Thyroid gland (tissue), 4 donors: Measurements from ENCODE around the gene CFAP46. TPM values are rescaled to one million over a fixed set of nuclear protein-coding genes. Genes with fewer than 3 reads are reported as not detected.

Experiments
- DNase-seq, 2 donors: peaks; one replicate each; pipeline ENCODE4 v3.0.0-alpha.2; 2019
- H3K27ac ChIP-seq, 3 donors: fragments of 200-600 bp; sonication (generic); 1 replicate in 2 of 3; 2 replicates in 1 of 3; pipeline ENCODE4 v1.5.1; 2016 to 2019; ENCODE audit warnings: mild to moderate bottlenecking in 1 of 3, moderate library complexity in 1 of 3
- H3K27me3 ChIP-seq: fragments of 200-600 bp; sonication (generic); one replicate; pipeline ENCODE4 v1.5.1; 2019
- H3K36me3 ChIP-seq, 2 donors: fragments of 200-600 bp; sonication (generic); one replicate each; pipeline ENCODE4 v1.5.1; 2016 to 2019
- H3K4me1 ChIP-seq, 2 donors: fragments of 200-600 bp; sonication (generic); one replicate each; pipeline ENCODE4 v1.5.1; 2017 to 2019
- H3K4me3 ChIP-seq, 3 donors: fragments of 200-600 bp; sonication (generic); replicated peaks in 1 of 3; 1 replicate in 2 of 3; 2 replicates in 1 of 3; pipeline ENCODE4 v1.5.1; 2016; ENCODE audit warnings: mild to moderate bottlenecking in 1 of 3
- H3K9me3 ChIP-seq: fragments of 200-600 bp; sonication (generic); one replicate; pipeline ENCODE4 v1.5.1; 2017
- CTCF ChIP-seq, 6 experiments: fragments of 200-600 bp in 3 of 6; fragments of 450-650 bp in 3 of 6; sonication (generic) in 3 of 6; IDR thresholded peaks; one replicate each; pipeline ENCODE4 v1.5.1; 2016 to 2019; ENCODE audit warnings: antibody characterized with exemption in 6 of 6, mild to moderate bottlenecking in 2 of 6, inconsistent platforms in 1 of 6, moderate library complexity in 1 of 6
- POLR2A ChIP-seq, 2 donors: fragments of 450-650 bp; IDR thresholded peaks; one replicate each; pipeline ENCODE4 v1.6.1; 2017; ENCODE audit warnings: antibody characterized with exemption in 2 of 2, mild to moderate bottlenecking in 2 of 2, moderate library complexity in 1 of 2
- WGBS, 2 donors: methylation state at CpG; one replicate each; pipeline ENCODE4 v1.1.5; 2017; 5-methylcytosine and 5-hydroxymethylcytosine counted together
- intact Hi-C: fragments of 100-400 bp; cut with DNase I; formaldehyde crosslinking; loops from one replicate; pipeline ENCODE4 v1.15.1; 2023
- total RNA-seq, 4 donors: library from RNA; depleted of rRNA; stranded (reverse); fragments of >200 nt; gene quantifications; one replicate each; pipeline ENCODE4 v1.2.3, GENCODE V29; 2016

Gene CFAP46
- total RNA-seq, 4 donors from 2014 or later: 3.6 to 12.7 (median 9.1) TPM

GRCh38 chr10:132848291-132848701 lies 94.1 kb downstream of the CFAP46 start:
- TF ChIP-seq CTCF (IDR thresholded peaks at IDR 0.05) (no peak), POLR2A (IDR thresholded peaks at IDR 0.05) (no peak)
- H3K27me3 ChIP-seq: no peaks in the 10 kb centered on the region
- 11 to 26% methylated on average over 12 of the region's 12 CpGs for WGBS, 2 donors
- H3K4me1 ChIP-seq: peaks cover 0 to 12% of the 10 kb centered on the region in 2 donors
- intact Hi-C loops: no loop called here
- no peak overlapping the region for H3K4me3 ChIP-seq
- no peaks in the 10 kb centered on the region for H3K9me3 ChIP-seq
- peak overlapping the region in 1 of 3 donors; percentile 46 for H3K27ac ChIP-seq
- H3K36me3 ChIP-seq: no peaks in the 10 kb centered on the region
- DNase-seq: peak; percentile 53 to 55

GRCh38 chr10:132847856-132848255 lies 94.5 kb downstream of the CFAP46 start:
- Histone ChIP-seq H3K4me1 (peaks cover 0 to 12% of the 10 kb centered on the region in 2 donors), H3K27ac (peak overlapping the region in 1 of 3 donors; percentile 46), H3K27me3 (no peaks in the 10 kb centered on the region), H3K9me3 (no peaks in the 10 kb centered on the region), H3K36me3 (no peaks in the 10 kb centered on the region), H3K4me3 (no peak overlapping the region)
- no peak for TF ChIP-seq CTCF (IDR thresholded peaks at IDR 0.05)
- DNase-seq: peak; percentile 69 to 74
- intact Hi-C loops: no loop called here
- 8 to 13% methylated on average over 17 of the region's 17 CpGs for WGBS, 2 donors

- Histone ChIP-seq H3K9me3 (no peaks in the 10 kb centered on the region), H3K4me3 (no peak overlapping the region), H3K27me3 (no peaks in the 10 kb centered on the region), H3K36me3 (no peaks in the 10 kb centered on the region), H3K27ac (no peak overlapping the region), H3K4me1 (peaks cover 0 to 12% of the 10 kb centered on the region in 2 donors)
- TF ChIP-seq POLR2A (IDR thresholded peaks at IDR 0.05): no peak
- TF ChIP-seq CTCF (IDR thresholded peaks at IDR 0.05): no peak
- no peak for DNase-seq
- intact Hi-C loops: no loop called here
- WGBS, 2 donors: 85% methylated on average over 8 of the region's 10 CpGs; no CpG with 5 or more reads in 1 of the 2 donors
Observed at GRCh38 chr10:132847416-132847777, 95.0 kb downstream of the CFAP46 start.

DNA sequence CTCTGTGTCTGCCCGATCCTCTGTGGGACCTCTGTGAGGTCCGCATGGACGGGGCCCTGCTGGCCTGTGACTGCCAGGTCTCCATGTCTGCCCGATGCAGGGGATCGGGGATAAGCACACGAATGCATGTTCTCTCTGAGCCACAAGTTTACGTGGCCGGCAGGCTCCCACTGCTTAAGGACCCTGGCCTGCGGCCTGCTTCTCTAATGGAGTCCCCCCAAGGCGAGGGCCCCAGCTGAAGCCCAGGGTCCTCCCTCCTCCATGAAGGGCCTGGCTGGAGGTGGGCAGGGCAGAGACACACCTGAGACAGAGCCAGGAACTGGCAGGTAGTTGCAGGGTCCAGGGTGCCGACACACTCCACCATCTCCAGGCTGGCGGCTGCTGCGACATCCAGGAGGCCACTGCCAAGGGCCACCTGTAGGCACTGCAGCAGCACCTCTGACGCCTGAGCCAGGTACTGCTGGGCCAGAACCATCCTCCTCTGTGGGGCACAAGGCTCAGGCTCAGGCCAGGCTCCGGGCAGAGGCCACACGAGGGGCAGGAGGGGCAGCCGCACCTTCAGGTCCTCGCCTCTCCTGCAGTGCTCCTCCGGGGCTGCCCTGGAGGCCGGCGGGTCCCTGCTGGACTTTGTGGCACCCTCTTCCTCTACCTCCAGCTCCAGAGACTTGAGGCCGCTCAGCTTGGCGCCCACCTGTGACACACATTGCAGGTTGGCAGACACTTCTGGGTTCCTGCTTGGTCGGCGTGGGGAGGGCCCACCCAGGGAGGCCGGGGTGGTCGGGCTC lies 95.5 kb downstream of the CFAP46 start:
- 89 to 98% methylated on average over 5 to 9 of the region's 27 CpGs for WGBS, 2 donors
- no peak overlapping the region for H3K4me3 ChIP-seq
- TF ChIP-seq CTCF (IDR thresholded peaks at IDR 0.05): no peak
- no peak for TF ChIP-seq POLR2A (IDR thresholded peaks at IDR 0.05)
- no peak for DNase-seq
- no peaks in the 10 kb centered on the region for H3K27me3 ChIP-seq
- intact Hi-C loops: no loop called here
- no peaks in the 10 kb centered on the region for H3K9me3 ChIP-seq
- peaks cover 0 to 12% of the 10 kb centered on the region in 2 donors for H3K4me1 ChIP-seq
- H3K36me3 ChIP-seq: no peaks in the 10 kb centered on the region
- no peak overlapping the region for H3K27ac ChIP-seq

DNA sequence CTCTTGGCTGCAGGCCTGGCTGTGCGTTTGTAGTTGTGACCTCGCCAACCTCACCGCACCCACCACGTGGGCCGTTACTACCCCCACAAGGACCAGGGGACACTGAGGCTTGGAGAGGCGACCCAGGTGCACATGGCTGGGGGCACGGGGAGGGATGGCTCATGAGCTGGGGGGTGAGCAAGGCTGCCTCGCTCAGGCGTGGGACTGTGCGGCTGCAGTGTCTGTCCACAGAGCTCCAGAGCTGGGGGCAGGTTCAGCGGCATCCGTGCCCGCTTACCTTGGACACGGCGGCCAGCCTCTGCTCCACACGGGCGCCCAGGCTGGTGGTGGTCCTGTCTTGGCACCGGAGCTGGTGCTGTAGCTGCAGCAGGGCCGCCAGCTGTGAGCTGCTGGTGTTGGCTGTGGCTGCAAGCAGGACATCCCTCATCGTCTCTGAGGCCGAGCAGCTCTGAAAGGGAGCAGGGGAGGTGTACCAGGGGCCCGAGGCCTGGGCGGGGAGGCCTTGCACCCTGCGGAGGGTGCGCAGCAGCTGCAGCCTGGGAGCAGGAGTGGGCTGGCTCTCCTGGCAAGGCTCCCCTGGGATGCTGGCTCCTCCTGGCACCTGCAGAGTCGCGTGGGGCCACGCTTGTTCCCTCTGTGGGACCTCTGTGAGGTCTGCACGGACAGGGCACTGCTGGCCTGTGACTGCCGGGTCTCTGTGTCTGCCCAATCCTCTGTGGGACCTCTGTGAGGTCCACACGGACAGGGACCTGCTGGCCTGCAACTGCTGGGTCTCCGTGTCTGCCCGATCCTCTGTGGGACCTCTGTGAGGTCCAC lies 96.4 kb downstream of the CFAP46 start:
- Histone ChIP-seq H3K4me1 (peaks cover 0 to 12% of the 10 kb centered on the region in 2 donors), H3K4me3 (no peak overlapping the region), H3K27ac (no peak overlapping the region), H3K36me3 (no peaks in the 10 kb centered on the region), H3K9me3 (no peaks in the 10 kb centered on the region), H3K27me3 (no peaks in the 10 kb centered on the region)
- intact Hi-C loops: no loop called here
- WGBS, 2 donors: 88 to 91% methylated on average over 16 to 17 of the region's 33 CpGs
- DNase-seq: no peak
- TF ChIP-seq POLR2A (IDR thresholded peaks at IDR 0.05) (no peak), CTCF (IDR thresholded peaks at IDR 0.05) (no peak)
